ELR (cell line): Measurements from ENCODE around the gene GNA12.
"Not testable (repeated sequence)": the region's sequence is repeated elsewhere in the genome, so short reads cannot be mapped to it uniquely, and the experiment has no call there.

Experiments
- DNase-seq: peaks from one replicate; pipeline ENCODE4 v3.0.0-alpha.2; 2015; ENCODE audit warnings: low read depth

GNA12 gene

DNA sequence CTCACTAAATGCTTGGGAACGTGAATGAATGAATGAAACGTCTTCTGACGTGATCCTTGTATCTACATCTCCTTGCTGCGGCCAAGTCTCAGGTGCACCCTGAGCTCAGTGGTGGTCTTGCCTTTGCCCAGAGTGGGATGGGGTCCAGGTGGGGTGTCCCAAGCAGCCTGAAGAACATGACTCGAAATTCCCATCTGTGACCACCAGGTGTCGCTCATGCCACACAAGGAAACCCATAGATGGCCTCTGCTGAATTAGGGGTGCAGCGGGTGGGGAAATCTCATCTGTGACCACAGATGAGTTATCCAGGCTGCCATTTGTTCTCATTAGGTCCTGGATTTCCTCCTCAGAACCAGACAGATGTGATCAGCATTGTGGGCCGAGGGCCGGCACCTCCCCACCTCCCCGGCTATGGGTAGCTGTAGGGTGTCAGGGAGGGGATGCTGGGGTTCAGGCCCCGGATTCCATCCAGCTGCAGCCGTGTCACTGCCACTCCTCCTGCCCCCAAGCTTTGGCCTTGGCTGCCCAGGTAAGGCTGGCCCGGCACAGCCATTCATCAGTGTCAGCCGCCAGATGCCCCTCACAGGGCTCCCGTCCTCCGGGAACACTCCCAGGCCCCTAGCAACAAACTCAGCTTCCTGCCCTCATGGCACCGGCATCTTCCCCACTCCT, 21.0 kb upstream of the GNA12 start:
- DNase-seq = peak; percentile 80

GRCh38 chr7:2864204-2864985, 20.3 kb upstream of the GNA12 start:
- DNase-seq = peak; percentile 42

GRCh38 chr7:2863461-2864066, 19.5 kb upstream of the GNA12 start:
- DNase-seq = peak; percentile 99

- peak; percentile 59 for DNase-seq
Observed at GRCh38 chr7:2862831-2863361, 18.8 kb upstream of the GNA12 start.

- no peak for DNase-seq
Observed at GRCh38 chr7:2861509-2861908, 17.4 kb upstream of the GNA12 start.

- no peak for DNase-seq
Observed at GRCh38 chr7:2860627-2861133, 16.6 kb upstream of the GNA12 start.

DNA sequence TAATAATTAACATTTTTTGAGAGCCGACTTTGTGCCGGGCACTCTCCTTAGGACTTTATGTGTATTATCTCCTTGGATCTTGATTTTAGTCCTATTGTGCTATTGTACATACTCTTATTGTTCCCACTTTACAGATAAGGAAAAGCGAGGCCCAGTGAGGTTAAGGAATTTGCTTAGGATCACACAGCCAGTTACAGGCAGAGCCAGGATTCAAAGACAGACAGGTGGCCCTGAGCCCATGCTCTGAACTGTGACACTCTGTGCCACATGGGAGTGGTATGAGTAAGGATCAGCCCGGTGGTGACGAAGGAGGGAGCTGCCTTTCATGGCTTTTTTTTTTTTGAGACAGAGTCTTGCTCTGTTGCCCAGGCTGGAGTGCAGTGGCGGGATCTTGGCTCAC, 15.8 kb upstream of the GNA12 start:
- DNase-seq = no peak

GRCh38 chr7:2858621-2859020, 14.5 kb upstream of the GNA12 start:
- no peak for DNase-seq

DNA sequence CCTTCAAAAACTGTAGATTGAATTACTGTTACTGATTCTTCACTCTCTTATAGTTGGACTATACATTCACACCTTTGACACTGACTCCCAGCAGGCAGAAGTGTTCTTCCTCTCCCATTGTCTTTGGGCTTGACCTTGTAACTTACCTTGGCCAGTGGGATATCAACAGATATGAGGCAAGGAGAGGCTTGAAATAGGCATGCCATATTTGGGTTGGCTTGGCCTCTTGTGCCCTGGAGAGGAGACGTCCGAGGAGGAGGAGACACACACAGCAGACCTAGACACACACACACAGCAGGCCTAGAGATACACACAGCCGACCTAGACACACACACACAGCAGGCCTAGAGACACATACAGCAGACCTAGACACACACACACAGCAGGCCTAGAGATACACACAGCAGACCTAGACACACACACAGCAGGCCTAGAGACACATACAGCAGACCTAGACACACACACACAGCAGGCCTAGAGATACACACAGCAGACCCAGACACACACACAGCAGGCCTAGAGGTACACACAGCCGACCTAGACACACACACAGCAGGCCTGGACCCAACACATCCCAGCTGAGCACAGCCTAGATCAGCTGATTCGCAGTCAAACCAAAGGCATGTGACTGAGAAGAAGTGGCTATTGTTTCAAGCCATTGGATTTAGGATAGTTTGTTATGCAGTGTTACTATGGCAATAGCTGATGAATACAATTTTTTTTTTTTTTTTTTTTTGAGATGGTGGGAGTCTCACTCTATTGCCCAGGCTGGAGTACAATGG, 12.5 kb upstream of the GNA12 start:
- peak; percentile 37 for DNase-seq

- DNase-seq = no peak
Observed at GRCh38 chr7:2855386-2855785, 11.3 kb upstream of the GNA12 start.

DNA sequence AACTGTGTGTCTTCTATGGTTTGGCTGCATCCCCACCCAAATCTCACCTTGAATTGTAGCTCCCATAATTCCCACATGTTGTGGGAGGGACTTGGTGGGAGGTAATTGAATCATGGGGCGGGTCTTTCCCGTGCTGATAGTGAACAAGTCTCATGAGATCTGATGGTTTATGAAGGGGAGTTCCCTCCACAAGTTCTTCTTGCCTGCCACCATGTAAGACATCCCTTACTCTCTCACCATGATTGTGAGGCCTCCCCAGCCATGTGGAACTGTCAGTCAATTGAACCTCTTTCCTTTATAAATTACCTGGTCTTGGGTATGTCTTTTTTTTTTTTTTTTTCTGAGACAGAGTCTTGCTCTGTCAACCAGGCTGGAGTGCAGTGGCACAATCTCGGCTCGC, 9.4 kb upstream of the GNA12 start:
- not testable (repeated sequence) for DNase-seq

DNA sequence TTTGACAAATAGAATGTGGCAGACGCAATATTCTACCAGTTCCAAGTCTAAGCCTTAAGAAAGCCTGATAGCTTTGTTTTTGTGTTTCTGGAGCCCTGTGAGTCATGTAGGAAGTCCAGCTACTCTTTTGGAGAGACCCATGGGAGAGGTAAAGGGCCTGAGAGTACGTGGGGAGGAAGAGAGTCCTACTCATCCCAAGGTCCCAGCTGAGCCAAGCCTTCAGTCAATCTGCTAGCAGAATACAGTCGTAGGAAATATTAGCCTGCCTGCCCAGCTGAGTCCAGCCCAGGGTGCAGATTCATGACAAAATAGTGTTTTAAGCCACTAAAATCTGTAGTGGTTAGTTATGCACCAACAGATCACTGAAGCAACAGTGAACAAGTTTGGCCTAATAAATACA, 9.0 kb upstream of the GNA12 start:
- no peak for DNase-seq

- DNase-seq = no peak
Observed at GRCh38 chr7:2851497-2851896, 7.4 kb upstream of the GNA12 start.

DNA sequence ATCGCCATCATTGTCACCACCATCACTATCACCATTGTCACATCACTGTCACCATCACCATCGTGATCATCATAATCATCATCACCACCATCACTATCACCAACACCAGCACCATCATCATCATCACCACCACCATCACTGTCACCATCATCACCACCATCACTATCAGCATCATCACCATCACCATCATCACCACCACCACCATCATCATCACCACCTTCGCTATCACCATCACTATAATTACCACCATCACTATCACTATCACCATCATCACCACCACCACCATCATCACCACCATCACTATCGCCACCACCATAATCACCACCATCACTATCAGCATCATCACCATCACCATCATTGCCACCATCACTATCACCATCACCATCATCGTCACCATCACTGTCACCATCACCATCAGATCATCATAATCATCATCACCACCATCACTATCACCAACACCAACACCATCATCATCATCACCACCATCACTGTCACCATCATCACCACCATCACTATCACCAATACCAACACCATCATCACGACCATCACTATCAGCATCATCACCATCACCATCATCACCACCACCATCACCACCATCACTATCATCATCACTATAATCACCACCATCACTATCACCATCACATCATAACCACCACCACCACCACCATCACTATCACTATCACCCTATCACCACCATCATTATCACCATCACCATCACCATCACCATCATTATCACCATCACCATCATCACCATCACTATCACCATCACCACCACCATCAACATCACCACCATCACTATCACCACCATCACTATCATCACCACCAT, 6.0 kb upstream of the GNA12 start:
- no peak for DNase-seq

DNA sequence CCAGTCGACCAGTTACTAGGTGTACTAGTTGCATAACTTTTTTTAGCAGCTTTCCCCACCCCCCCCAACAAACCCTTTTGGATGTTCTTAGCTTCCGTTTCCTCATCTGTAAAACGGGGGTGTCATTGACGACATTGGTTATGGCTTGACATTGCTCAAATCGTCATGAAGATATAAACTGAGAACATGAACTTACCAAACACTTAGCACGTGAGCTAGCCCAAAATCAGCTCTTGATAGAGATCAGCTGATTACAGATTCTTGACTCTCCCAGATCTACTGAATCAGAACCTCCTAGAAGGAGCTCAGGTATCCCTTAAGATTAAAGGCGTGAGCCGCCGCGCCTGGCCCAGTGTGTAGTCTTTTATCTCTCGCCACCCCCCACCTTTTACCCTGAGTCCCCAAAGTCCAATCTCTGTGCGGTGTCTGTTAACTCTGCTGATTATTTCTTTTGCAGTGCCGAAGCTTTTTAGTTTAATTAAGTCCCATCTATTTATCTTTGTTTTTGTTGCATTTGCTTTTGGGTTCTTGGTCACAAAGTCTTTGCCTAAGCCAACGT, 1.0 kb upstream of the GNA12 start:
- no peak for DNase-seq

- peak; percentile 52 for DNase-seq
Observed at GRCh38 chr7:2843711-2844152, 376 bp downstream of the GNA12 start.

- DNase-seq = no peak
Observed at GRCh38 chr7:2843191-2843685, 870 bp downstream of the GNA12 start.

GRCh38 chr7:2841907-2842306, 2.2 kb downstream of the GNA12 start:
- no peak for DNase-seq

DNA sequence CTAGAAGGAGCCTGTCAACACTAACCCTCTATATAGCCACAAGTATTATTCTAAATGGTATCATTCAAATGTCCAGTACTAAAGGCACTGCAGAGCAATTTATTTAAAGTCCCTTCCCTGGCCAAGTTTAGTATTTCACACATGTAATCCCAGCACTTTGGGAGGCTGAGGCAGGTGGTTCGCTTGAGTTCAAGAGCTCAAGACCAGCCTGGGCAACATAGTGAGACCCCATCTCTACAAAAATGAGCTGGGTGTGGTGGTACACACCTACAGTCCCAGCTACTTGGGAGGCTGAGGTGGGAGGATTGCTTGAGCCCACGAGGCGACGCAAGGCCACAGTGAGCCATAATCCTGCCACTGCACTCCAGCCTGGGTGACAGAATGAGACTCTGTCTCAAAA, 3.6 kb downstream of the GNA12 start:
- DNase-seq = no peak

GRCh38 chr7:2838873-2839578, 5.1 kb downstream of the GNA12 start:
- no peak for DNase-seq
